Ovary (tissue), 9 donors: ENCODE results near the gene TBX4. TPM values are rescaled to one million over a fixed set of nuclear protein-coding genes. Genes with fewer than 3 reads are reported as not detected.
"Not testable (repeated sequence)": the region's sequence is repeated elsewhere in the genome, so short reads cannot be mapped to it uniquely, and the experiment has no call there.

Experiments used
- DNase-seq, 5 donors: peaks; one replicate each; pipeline ENCODE4 v3.0.0-alpha.2; 2019 to 2020
- H3K27ac ChIP-seq, 2 donors: fragments of 200-600 bp; one replicate each; pipeline versions ENCODE4 v1.5.1 to v1.8.0; 2019 to 2022
- H3K27me3 ChIP-seq: fragments of 200-600 bp; one replicate; pipeline ENCODE4 v1.8.0; 2022
- H3K36me3 ChIP-seq: fragments of 200-600 bp; sonication (generic); one replicate; pipeline ENCODE4 v1.5.1; 2019
- H3K4me1 ChIP-seq: one replicate; pipeline ENCODE4 v1.8.1; 2013; ENCODE audit warnings: mild to moderate bottlenecking, moderate library complexity; ENCODE audit not compliant: insufficient read depth
- H3K4me3 ChIP-seq: fragments of 200-600 bp; sonication (generic); one replicate; pipeline ENCODE4 v1.5.1; 2017
- H3K9me3 ChIP-seq, 2 donors: fragments of 200-600 bp in 1 of 2; sonication (generic) in 1 of 2; one replicate each; pipeline versions ENCODE4 v1.5.1 to v1.8.1; 2013 to 2019; ENCODE audit warnings: mild to moderate bottlenecking in 1 of 2, moderate library complexity in 1 of 2
- EP300 ChIP-seq: sonication (generic); formaldehyde crosslinking; IDR thresholded peaks from one replicate; pipeline ENCODE4 v1.6.1; 2017; ENCODE audit warnings: antibody characterized with exemption
- POLR2A ChIP-seq: fragments of 450-650 bp; IDR thresholded peaks from one replicate; pipeline ENCODE4 v1.6.1; 2017; ENCODE audit warnings: antibody characterized with exemption, mild to moderate bottlenecking, moderate library complexity
- WGBS, 3 donors: extraction: QIAGEN DNeasy Blood & Tissue Kit in 1 of 3; methylation state at CpG; one replicate each; pipeline versions ENCODE4 v1.1.5 to v1.1.7; 2013 to 2017; 5-methylcytosine and 5-hydroxymethylcytosine counted together
- intact Hi-C, 4 donors: fragments of 100-400 bp; cut with DNase I; formaldehyde crosslinking; loops; one replicate each; pipeline versions ENCODE4 v1.11.0 to v1.15.1; 2022 to 2023
- polyA plus RNA-seq, 2 donors: library from polyadenylated mRNA; stranded (reverse); fragments of 200-250 nt in 1 of 2; fragments of 350-450 nt in 1 of 2; fragmentation: Illumina TruSeq in 1 of 2; extraction: RNeasy Lipid Tissue Mini Kit (QIAGEN cat#74804) in 1 of 2; gene quantifications; one replicate each; pipeline ENCODE4 v1.2.3, GENCODE V29; 2013 to 2014
- total RNA-seq, 7 donors: library from RNA; depleted of rRNA in 2 of 7; stranded (reverse); fragments of >200 nt in 2 of 7; fragmentation: NEBNext Ultra II Directional in 3 of 7; extraction: Animal tissue kit (Norgen Biotek cat#: 25700) in 3 of 7; gene quantifications; one replicate each; pipeline versions ENCODE4 v1.1.0 to v1.2.4, GENCODE V29; 2016 to 2023
- TF ChIP-seq, protein P1 (sequence below), 3 donors: fragments of 450-650 bp in 2 of 3; fragments of 200-600 bp in 1 of 3; IDR thresholded peaks; one replicate each; pipeline versions ENCODE4 v1.5.1 to v1.8.0; 2016 to 2022; ENCODE audit warnings: antibody characterized with exemption in 3 of 3, mild to moderate bottlenecking in 1 of 3
- donor health status: DM: no; HTN: no; CAD: no; lungs with moderate emphysema.
- donor health status: DM: no; HTN: no; CAD: no.
- donor health status: Bipolar disorder and iron deficiency.
- donor health status: DM: yes; HTN: yes; CAD: no.
- donor health status: DM: no; HTN: no; CAD: no.
- donor health status: DM: yes; HTN: yes; CAD: no.

Gene TBX4
- total and polyA plus RNA-seq, 9 donors, result 0.18 TPM; not detected in 8

DNA sequence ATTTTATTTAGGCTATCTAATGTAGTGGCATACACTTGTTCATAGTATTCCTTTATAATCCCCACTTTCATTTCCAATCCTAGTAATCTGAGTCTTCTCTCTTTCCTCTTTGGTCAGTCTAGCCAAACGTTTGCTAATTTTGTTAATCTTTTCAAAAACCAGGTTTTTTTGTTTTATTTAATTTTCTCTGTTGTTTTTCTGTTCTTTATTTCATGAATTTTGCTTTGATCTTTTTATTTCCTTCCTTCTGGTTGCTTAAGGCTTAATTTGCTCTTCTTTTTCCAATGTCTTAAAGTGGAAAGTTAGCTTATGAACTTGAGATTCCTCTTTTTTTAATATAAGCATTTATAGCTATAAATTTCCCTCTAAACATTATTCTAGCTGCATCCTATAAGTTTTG lies 69.9 kb downstream of the TBX4 start:
- intact Hi-C loops, result no loop called here
- Histone ChIP-seq H3K9me3 (no peaks in the 10 kb centered on the region), H3K4me1 (no peaks in the 10 kb centered on the region), H3K27me3 (no peaks in the 10 kb centered on the region), H3K27ac (no peak overlapping the region), H3K4me3 (no peak overlapping the region), H3K36me3 (no peaks in the 10 kb centered on the region)
- no peak for DNase-seq
- WGBS, 3 donors, result 59 to 65% (median 59%) methylated on average over 1 of the region's 1 CpG
- no peak for TF ChIP-seq POLR2A
- TF ChIP-seq, protein P1, sequence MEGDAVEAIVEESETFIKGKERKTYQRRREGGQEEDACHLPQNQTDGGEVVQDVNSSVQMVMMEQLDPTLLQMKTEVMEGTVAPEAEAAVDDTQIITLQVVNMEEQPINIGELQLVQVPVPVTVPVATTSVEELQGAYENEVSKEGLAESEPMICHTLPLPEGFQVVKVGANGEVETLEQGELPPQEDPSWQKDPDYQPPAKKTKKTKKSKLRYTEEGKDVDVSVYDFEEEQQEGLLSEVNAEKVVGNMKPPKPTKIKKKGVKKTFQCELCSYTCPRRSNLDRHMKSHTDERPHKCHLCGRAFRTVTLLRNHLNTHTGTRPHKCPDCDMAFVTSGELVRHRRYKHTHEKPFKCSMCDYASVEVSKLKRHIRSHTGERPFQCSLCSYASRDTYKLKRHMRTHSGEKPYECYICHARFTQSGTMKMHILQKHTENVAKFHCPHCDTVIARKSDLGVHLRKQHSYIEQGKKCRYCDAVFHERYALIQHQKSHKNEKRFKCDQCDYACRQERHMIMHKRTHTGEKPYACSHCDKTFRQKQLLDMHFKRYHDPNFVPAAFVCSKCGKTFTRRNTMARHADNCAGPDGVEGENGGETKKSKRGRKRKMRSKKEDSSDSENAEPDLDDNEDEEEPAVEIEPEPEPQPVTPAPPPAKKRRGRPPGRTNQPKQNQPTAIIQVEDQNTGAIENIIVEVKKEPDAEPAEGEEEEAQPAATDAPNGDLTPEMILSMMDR (IDR thresholded peaks at IDR 0.05), result no peak
- TF ChIP-seq EP300, result no peak

DNA sequence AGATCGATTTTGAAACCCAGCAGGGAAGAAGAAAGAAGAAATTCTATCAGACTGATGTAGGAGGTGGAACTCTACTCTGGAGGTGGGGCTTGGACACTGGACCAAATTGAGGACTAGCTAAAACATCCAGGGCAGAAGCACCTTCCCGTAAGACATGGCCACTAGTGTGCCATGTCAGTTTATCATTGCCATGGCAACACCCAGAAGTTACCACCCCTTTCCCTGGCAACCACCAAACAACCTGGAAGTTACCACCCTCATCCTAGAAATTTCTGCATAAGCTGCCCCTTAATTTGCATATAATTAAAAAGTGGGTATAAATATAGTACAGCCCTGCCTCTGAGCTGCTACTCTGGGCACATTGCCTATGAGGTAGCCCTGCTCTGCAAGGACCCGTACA lies 72.1 kb downstream of the TBX4 start:
- DNase-seq, result no peak
- 65 to 79% (median 73%) methylated on average over 3 of the region's 3 CpGs for WGBS, 3 donors
- intact Hi-C loops, result no loop called here

DNA sequence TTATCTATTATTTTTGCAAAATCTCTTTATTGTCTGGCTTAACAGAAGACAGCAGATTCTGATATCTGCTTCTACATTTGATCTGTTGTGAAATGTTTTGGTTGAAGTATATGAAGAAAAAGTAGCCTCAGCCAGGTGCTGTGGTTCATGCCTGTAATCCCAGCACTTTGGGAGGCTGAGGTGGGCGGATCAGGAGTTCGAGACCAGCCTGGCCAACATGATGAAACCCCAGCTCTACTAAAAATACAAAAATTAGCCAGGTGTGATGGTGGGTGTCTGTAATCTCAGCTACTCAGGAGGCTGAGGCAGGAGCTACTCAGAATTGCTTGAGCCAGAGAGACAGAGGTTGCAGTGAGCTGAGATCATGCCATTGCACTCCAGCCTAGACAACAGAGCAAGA lies 75.2 kb downstream of the TBX4 start:
- intact Hi-C loops, result not testable (repeated sequence)
- WGBS, 3 donors, result 84 to 94% (median 89%) methylated on average over 2 of the region's 2 CpGs

More for the DNA sequence above, 72.1 kb downstream of the TBX4 start:
- Histone ChIP-seq H3K27me3 (no peaks in the 10 kb centered on the region), H3K27ac (no peak overlapping the region), H3K36me3 (no peaks in the 10 kb centered on the region), H3K4me1 (no peaks in the 10 kb centered on the region), H3K4me3 (no peak overlapping the region), H3K9me3 (no peaks in the 10 kb centered on the region)
- TF ChIP-seq, protein P1 (IDR thresholded peaks at IDR 0.05), result no peak
- TF ChIP-seq POLR2A (no peak), EP300 (no peak)

DNA sequence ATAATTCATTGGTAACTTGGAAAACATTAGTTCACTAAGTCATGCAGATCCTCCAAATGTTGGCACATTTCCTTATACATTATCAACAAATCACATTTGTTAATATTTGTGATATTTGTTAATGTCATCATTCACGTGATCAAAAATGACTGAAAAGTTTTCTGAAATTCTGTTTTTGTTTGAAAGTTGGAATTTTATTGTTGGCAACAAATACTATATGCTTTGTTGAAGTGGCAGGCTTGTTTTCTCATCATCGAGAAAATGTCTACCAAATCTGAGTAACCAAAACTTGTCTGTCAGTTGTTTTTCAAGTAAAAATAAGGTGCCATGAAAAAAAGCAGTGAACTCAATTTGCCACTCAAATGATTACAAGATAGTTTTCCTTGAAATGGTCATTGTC lies 75.9 kb downstream of the TBX4 start:
- TF ChIP-seq, protein P1 (IDR thresholded peaks at IDR 0.05), result no peak
- TF ChIP-seq EP300 (no peak), POLR2A (no peak)
- Histone ChIP-seq H3K36me3 (no peaks in the 10 kb centered on the region), H3K27me3 (no peaks in the 10 kb centered on the region), H3K4me3 (no peak overlapping the region), H3K4me1 (no peaks in the 10 kb centered on the region), H3K9me3 (no peaks in the 10 kb centered on the region), H3K27ac (no peak overlapping the region)
- intact Hi-C loops, result no loop called here
- no peak for DNase-seq
- 80 to 95% (median 90%) methylated on average over 2 of the region's 2 CpGs for WGBS, 3 donors

More for the DNA sequence above, 75.2 kb downstream of the TBX4 start:
- H3K4me3 ChIP-seq, DNase-seq, H3K36me3 ChIP-seq, H3K4me1 ChIP-seq, H3K27ac ChIP-seq, H3K27me3 ChIP-seq, H3K9me3 ChIP-seq: not testable (repeated sequence)

DNA sequence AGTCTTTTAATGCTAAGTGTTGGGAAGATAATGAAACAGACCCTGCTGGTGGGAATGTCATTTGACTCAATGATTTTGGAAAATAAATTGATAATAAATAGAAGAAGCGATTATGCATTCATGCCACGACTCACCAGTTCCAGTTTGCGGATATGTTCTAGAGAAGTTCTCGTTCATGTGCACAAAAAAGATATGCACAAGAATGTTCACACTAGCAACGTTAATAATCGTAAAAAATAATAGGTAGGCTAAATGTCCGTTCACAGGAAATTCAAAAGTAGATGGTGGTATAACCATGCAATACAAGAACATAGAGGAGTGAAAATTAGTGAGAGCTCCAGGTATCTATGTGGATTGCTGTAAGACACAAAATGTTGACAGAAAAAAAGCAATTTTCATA lies 79.0 kb downstream of the TBX4 start:
- Histone ChIP-seq H3K9me3 (no peaks in the 10 kb centered on the region), H3K4me3 (no peak overlapping the region), H3K4me1 (no peaks in the 10 kb centered on the region), H3K27ac (no peak overlapping the region), H3K27me3 (no peaks in the 10 kb centered on the region), H3K36me3 (no peaks in the 10 kb centered on the region)
- WGBS, 3 donors, result 85 to 94% (median 93%) methylated on average over 7 of the region's 7 CpGs
- DNase-seq, result no peak
- no peak for TF ChIP-seq EP300
- TF ChIP-seq, protein P1 (IDR thresholded peaks at IDR 0.05), result no peak
- no peak for TF ChIP-seq POLR2A
- intact Hi-C loops, result no loop called here
